Measurements from ENCODE around the gene NFIX.

- no peak for TF ChIP-seq EZH2 (IDR thresholded peaks at IDR 0.05; ENCODE audit: low read length, missing control alignments)
- TF ChIP-seq CTCF (conservative IDR thresholded peaks at IDR 0.05 in 1 of 2, IDR thresholded peaks at IDR 0.05 in 1 of 2; ENCODE audit: low read depth in 1 of 2, low read length in 2 of 2), result no peak
Measured at GRCh38 chr19:13001166-13001501, 5.9 kb downstream of the NFIX start.
